HepG2 (cell line): ENCODE results near the gene ANKRD65. TPM values are rescaled to one million over a fixed set of nuclear protein-coding genes. Genes with fewer than 3 reads are reported as not detected.
"Not testable (repeated sequence)": the region's sequence is repeated elsewhere in the genome, so short reads cannot be mapped to it uniquely, and the experiment has no call there.

Source experiments
- ATAC-seq: fragments of 200-7000 bp; cut with Tn5 transposase; 3 replicates; pipeline ENCODE4 v1.9.1; 2020; ENCODE audit warnings: mild to moderate bottlenecking, moderate library complexity
- BruUV-seq: library from RNA; stranded (reverse); fragments of 400-500 nt; replicated peaks from 2 replicates; lab custom pipeline; 2021; lab: Mats Ljungman, UMichigan
- CTCF ChIA-PET: fragments of 300-600 bp; formaldehyde crosslinking; extraction: SDS; loops from one replicate; lab custom pipeline; 2021; ENCODE audit warnings: low total read pairs, inconsistent platforms, low intra/inter-chr PET ratio; lab: Yijun Ruan, JAX
- POLR2A ChIA-PET: fragments of 350-600 bp; sonication (Branson Sonifier 250); formaldehyde crosslinking; loops from one replicate; lab custom pipeline; 2020; ENCODE audit warnings: antibody characterized with exemption, inconsistent platforms; lab: Yijun Ruan, JAX
- DNase-seq: peaks from one replicate; pipeline ENCODE4 v3.0.0-alpha.2; 2015; ENCODE audit warnings: low spot score
- FAIRE-seq: peaks from 3 replicates; lab custom pipeline; 2011; peaks lifted over from hg19 to GRCh38; lab: Jason Lieb, UNC
- H2AFZ ChIP-seq: one replicate; pipeline ENCODE4 v1.6.1; 2011; ENCODE audit warnings: low read length, inconsistent platforms
- H3K27ac ChIP-seq: fragments of 300-600 bp; 3 replicates; pipeline ENCODE4 v1.8.0; 2011; ENCODE audit warnings: mixed run types, mild to moderate bottlenecking, mixed read lengths, low read length, inconsistent platforms; ENCODE audit not compliant: insufficient read depth; ENCODE audit errors: extremely low read length
- H3K27me3 ChIP-seq, 2 experiments: fragments of 200-600 bp in 1 of 2; 2 replicates in 1 of 2; 3 replicates in 1 of 2; pipeline versions ENCODE4 v1.6.0 to v1.8.0; 2011; ENCODE audit warnings: low read length in 2 of 2, mild to moderate bottlenecking in 2 of 2, moderate library complexity in 2 of 2, inconsistent platforms in 1 of 2; ENCODE audit not compliant: insufficient read depth in 2 of 2, control insufficient read depth in 1 of 2
- H3K36me3 ChIP-seq, 2 experiments: fragments of 200-600 bp in 1 of 2; replicated peaks in 1 of 2; 2 replicates in 1 of 2; 3 replicates in 1 of 2; pipeline versions ENCODE4 v1.5.1 to v1.8.0; 2011; ENCODE audit warnings: low read length in 2 of 2, inconsistent platforms in 1 of 2; ENCODE audit not compliant: insufficient read depth in 2 of 2, control insufficient read depth in 1 of 2
- H3K4me1 ChIP-seq: 2 replicates; pipeline ENCODE4 v1.5.1; 2012; ENCODE audit warnings: low read length, inconsistent platforms; ENCODE audit not compliant: insufficient read depth
- H3K4me2 ChIP-seq: 2 replicates; pipeline ENCODE4 v1.6.0; 2011; ENCODE audit warnings: low read depth, low read length, inconsistent platforms
- H3K4me3 ChIP-seq, 3 experiments: fragments of 200-600 bp in 1 of 3; sonication (generic), shearing (Covaris generic) in 1 of 3; replicated peaks in 1 of 3; 2 replicates each; pipeline ENCODE4 v1.5.1; 2011 to 2016; ENCODE audit warnings: low read length in 3 of 3, inconsistent platforms in 2 of 3, low read depth in 2 of 3, mild to moderate bottlenecking in 2 of 3, control low read depth in 1 of 3, mixed read lengths in 1 of 3; ENCODE audit not compliant: insufficient read depth in 1 of 3
- H3K79me2 ChIP-seq: one replicate; pipeline ENCODE4 v1.6.1; 2011; ENCODE audit warnings: low read length, inconsistent platforms; ENCODE audit not compliant: insufficient read depth
- H3K9ac ChIP-seq: 2 replicates; pipeline ENCODE4 v1.6.0; 2011; ENCODE audit warnings: mild to moderate bottlenecking, low read depth, low read length, inconsistent platforms; ENCODE audit not compliant: insufficient read depth
- H3K9me3 ChIP-seq: 2 replicates; pipeline ENCODE4 v1.5.1; 2012; ENCODE audit warnings: mild to moderate bottlenecking, low read length
- H4K20me1 ChIP-seq: 2 replicates; pipeline ENCODE4 v1.6.0; 2011; ENCODE audit warnings: inconsistent platforms, mild to moderate bottlenecking, low read length, moderate library complexity; ENCODE audit not compliant: insufficient read depth
- CTCF ChIP-seq: sonication (generic); formaldehyde crosslinking; IDR thresholded peaks from 2 replicates; pipeline ENCODE4 v1.5.0; 2020; ENCODE audit warnings: mild to moderate bottlenecking, missing genetic modification reagents, moderate library complexity
- PATZ1 ChIP-seq: sonication (generic); formaldehyde crosslinking; IDR thresholded peaks from 2 replicates; pipeline ENCODE4 v1.4.0; 2020; ENCODE audit warnings: missing genetic modification reagents
- SAP130 ChIP-seq: IDR thresholded peaks from 2 replicates; pipeline ENCODE4 v1.6.1; 2016; ENCODE audit warnings: low read depth
- STAG1 ChIP-seq: sonication (generic); formaldehyde crosslinking; IDR thresholded peaks from 2 replicates; pipeline ENCODE4 v1.4.0; 2020; ENCODE audit warnings: missing genetic modification reagents
- ZNF501 ChIP-seq: sonication (generic); formaldehyde crosslinking; IDR thresholded peaks from 2 replicates; pipeline ENCODE4 v1.5.1; 2020; ENCODE audit warnings: mild to moderate bottlenecking, moderate library complexity, missing genetic modification reagents
- WGBS: methylation state at CpG from one replicate; pipeline ENCODE4 v1.1.6; 2017; ENCODE audit warnings: low lambda C conversion rate; 5-methylcytosine and 5-hydroxymethylcytosine counted together
- in situ Hi-C: cut with HindIII; loops from 2 replicates; pipeline ENCODE4 v1.10.0; 2017; ENCODE audit warnings: low pct_unique_long_range_greater_than_20kb; ENCODE audit not compliant: extremely low pct_ligation_motif_present
- intact Hi-C: fragments of 100-400 bp; cut with micrococcal nuclease; formaldehyde crosslinking; loops from one replicate; pipeline ENCODE4 v1.10.0; 2022; ENCODE audit not compliant: unreplicated experiment
- polyA plus RNA-seq, 8 experiments: library from polyadenylated mRNA; depleted of rRNA in 3 of 8; stranded (reverse) in 7 of 8; unstranded in 1 of 8; fragments of >200 nt; fragmentation: Illumina TruSeq in 4 of 8; extraction: Trizol in 4 of 8; gene quantifications; 2 replicates each; pipeline versions ENCODE4 v1.2.1 to v1.2.3, GENCODE V29; 2011 to 2016; ENCODE audit warnings: low read depth in 4 of 8, missing spikeins in 1 of 8, mixed read lengths in 1 of 8; ENCODE audit not compliant: insufficient read depth in 1 of 8
- total RNA-seq, 5 experiments: library from RNA; depleted of rRNA; stranded (reverse); fragments of >200 nt; fragmentation: Illumina TruSeq; extraction: Trizol; gene quantifications; 2 replicates each; pipeline ENCODE4 v1.2.3, GENCODE V29; 2016; ENCODE audit warnings: low read depth in 1 of 5

Gene ANKRD65
- total and polyA plus RNA-seq, 2 of the 13 experiments (the other 11 are each of a cell fraction or from before 2014, with no cell fraction given): 12.1 to 30.1 TPM

- DNase-seq, FAIRE-seq, H3K27ac ChIP-seq, BruUV-seq, H3K4me3 ChIP-seq, H3K9me3 ChIP-seq, H3K36me3 ChIP-seq, intact Hi-C loops, H3K9ac ChIP-seq, H4K20me1 ChIP-seq, H3K27me3 ChIP-seq, H2AFZ ChIP-seq, in situ Hi-C loops, ATAC-seq: not testable (repeated sequence)
- peaks cover 59% of the 10 kb centered on the region for H3K4me1 ChIP-seq
- TF ChIP-seq ZNF501 (CRISPR knock-in tag): 0 out of 2 replicates have a peak, but pooled peaks have one; percentile 18
- CTCF ChIA-PET: interaction anchor here (0.8 to 1.1 kb wide), 3 partner anchors 20 to 23 kb away, joined by 3 read pairs; no protein-coding TSS in a partner anchor
- POLR2A ChIA-PET: interaction anchor here (1.0 kb wide), 1 partner anchor 19 kb away, joined by 3 read pairs; no protein-coding TSS in a partner anchor
- H3K4me2 ChIP-seq: peak overlapping the region; percentile 42
- 95% methylated on average over 16 of the region's 25 CpGs for WGBS
- peaks cover 12% of the 10 kb centered on the region for H3K79me2 ChIP-seq
These were observed 3.1 kb downstream of the ANKRD65 start for GRCh38 chr1:1417825-1418463.

GRCh38 chr1:1417396-1417795, 3.7 kb downstream of the ANKRD65 start:
- in situ Hi-C loops: not testable (repeated sequence)

More at GRCh38 chr1:1417396-1417795, 3.7 kb downstream of the ANKRD65 start:
- TF ChIP-seq PATZ1: 0 out of 2 replicates have a peak, but pooled peaks have one; percentile 14
- TF ChIP-seq SAP130: peak; percentile 48
- TF ChIP-seq CTCF (CRISPR knock-in tag): peak; percentile 52; the same call in 1 of the 2 replicates
- TF ChIP-seq STAG1 (CRISPR knock-in tag): peak; percentile 29; the same call in 1 of the 2 replicates
- TF ChIP-seq, all 625 proteins: peak for 4; not testable (repeated sequence) for 621
- H3K27me3 ChIP-seq, H4K20me1 ChIP-seq, H3K27ac ChIP-seq, H3K9me3 ChIP-seq, H3K4me3 ChIP-seq, POLR2A ChIA-PET, ATAC-seq, intact Hi-C loops, H3K36me3 ChIP-seq, BruUV-seq, H2AFZ ChIP-seq, H3K9ac ChIP-seq: not testable (repeated sequence)
- peaks cover 54% of the 10 kb centered on the region for H3K4me1 ChIP-seq
- CTCF ChIA-PET: interaction anchor here (0.8 to 1.1 kb wide), 3 partner anchors 21 to 24 kb away, joined by 3 read pairs; no protein-coding TSS in a partner anchor
- peaks cover 12% of the 10 kb centered on the region for H3K79me2 ChIP-seq
- peak overlapping the region; percentile 42 for H3K4me2 ChIP-seq
- FAIRE-seq (peak; percentile 50), DNase-seq (peak; percentile 72)
- 24% methylated on average over 5 of the region's 5 CpGs for WGBS
